ENCODE results near the gene LRRC66.

LRRC66 gene

GRCh38 chr4:51997647-51998046 lies 22.5 kb downstream of the LRRC66 start:
- Mint-ChIP-seq H3K4me3 (no peak overlapping the region), H3K9me3 (no peaks in the 10 kb centered on the region), H3K36me3 (ENCODE audit: low read depth) (no peaks in the 10 kb centered on the region), H3K27ac (no peak overlapping the region), H3K4me1 (ENCODE audit: low read depth) (no peaks in the 10 kb centered on the region), H3K27me3 (peaks cover 7% of the 10 kb centered on the region)

DNA sequence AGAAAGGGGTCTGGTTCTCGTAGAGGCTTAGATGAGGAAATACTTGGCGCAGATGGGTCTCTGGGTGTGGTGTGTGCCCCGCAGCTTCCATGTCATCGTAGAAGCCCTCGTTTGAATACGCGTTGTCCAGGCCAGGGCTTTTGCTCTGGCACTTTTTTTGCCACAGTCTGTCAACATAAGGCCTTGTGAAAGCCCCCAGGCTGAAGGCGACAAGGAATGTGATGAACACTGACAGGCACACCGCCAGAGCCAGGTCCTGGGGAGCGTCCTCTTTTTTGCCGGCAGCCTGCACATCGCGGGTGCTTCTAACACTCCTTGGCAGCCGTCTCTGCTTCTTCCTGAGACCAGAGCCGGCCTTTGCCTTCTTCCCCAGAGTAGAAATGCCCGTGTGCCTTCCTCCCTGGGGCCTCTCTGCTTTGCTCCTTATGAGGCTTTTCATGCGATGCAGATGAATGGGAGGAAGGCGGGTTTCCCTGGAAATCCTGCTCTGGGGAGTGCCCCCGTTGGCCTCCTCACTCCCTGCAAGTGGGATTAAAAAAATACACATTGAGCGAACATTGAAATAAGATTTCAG lies 24.4 kb downstream of the LRRC66 start:
- H3K4me1 Mint-ChIP-seq (ENCODE audit: low read depth): no peaks in the 10 kb centered on the region
- H3K4me3 Mint-ChIP-seq: no peak overlapping the region
- H3K9me3 Mint-ChIP-seq: peaks cover 4% of the 10 kb centered on the region
- no peaks in the 10 kb centered on the region for H3K36me3 Mint-ChIP-seq (ENCODE audit: low read depth)
- no peak overlapping the region for H3K27ac Mint-ChIP-seq
- peaks cover 14% of the 10 kb centered on the region for H3K27me3 Mint-ChIP-seq

DNA sequence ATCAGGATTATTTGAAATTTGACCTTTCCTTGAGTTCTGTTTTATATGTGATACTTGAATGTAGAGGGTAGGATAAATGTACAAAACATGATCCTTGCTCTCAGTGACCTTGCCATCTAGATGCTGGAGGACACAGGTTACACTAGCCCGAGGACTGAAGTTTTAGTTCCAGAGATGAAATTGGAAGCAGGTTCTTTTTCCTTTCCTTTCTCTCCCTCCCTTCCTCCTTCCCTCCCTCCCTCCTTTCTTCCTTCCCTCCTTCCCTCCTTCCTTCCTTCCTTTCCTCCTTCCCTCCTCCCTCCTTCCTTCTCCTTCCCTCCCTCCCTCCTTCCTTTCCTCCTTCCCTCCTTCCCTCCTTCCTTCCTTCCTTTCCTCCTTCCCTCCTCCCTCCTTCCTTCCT lies 54.3 kb downstream of the LRRC66 start:
- Mint-ChIP-seq H3K27ac (no peak overlapping the region), H3K27me3 (peaks cover 5% of the 10 kb centered on the region), H3K9me3 (peaks cover 3% of the 10 kb centered on the region), H3K36me3 (ENCODE audit: low read depth) (no peaks in the 10 kb centered on the region), H3K4me3 (no peak overlapping the region), H3K4me1 (ENCODE audit: low read depth) (no peaks in the 10 kb centered on the region)

DNA sequence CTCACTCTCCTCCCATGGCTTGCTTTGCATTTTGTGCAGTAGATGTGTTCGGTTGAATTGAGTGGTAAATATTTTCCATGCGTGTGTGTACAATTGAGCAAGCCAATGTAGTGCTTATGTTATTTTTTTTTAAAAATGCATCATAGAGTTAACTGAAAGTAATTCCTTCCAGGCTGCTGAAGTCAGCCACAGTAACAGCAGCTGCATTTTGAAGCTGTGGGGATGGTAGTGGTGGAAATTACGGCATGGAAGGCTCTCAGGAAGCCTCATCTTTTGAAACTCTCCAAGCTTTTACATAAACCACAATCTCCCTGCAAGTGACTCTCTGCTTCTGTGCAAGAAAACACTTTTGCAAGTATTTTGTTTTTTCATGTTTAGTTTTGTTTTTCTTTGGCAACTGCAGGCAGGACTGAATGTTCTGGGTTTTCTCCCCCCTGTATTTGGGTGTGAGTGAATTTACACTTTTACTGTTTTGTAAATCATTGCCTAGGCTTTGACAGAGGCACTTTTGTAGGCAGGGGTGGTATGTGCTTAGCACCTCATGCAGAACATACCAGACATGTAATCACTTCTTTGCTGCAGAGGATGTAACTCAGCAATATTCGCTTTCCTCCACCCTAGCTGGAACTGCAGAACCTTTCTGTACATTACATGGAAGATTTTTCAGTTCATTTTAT lies 56.2 kb downstream of the LRRC66 start:
- no peaks in the 10 kb centered on the region for H3K36me3 Mint-ChIP-seq (ENCODE audit: low read depth)
- H3K9me3 Mint-ChIP-seq: no peaks in the 10 kb centered on the region
- H3K27ac Mint-ChIP-seq: no peak overlapping the region
- H3K4me1 Mint-ChIP-seq (ENCODE audit: low read depth): no peaks in the 10 kb centered on the region
- H3K4me3 Mint-ChIP-seq: no peak overlapping the region
- peaks cover 5% of the 10 kb centered on the region for H3K27me3 Mint-ChIP-seq

- Mint-ChIP-seq H3K27me3 (peaks cover 4% of the 10 kb centered on the region), H3K4me3 (no peak overlapping the region), H3K36me3 (ENCODE audit: low read depth) (no peaks in the 10 kb centered on the region)
These were observed 59.7 kb downstream of the LRRC66 start for GRCh38 chr4:51960486-51960885.

DNA sequence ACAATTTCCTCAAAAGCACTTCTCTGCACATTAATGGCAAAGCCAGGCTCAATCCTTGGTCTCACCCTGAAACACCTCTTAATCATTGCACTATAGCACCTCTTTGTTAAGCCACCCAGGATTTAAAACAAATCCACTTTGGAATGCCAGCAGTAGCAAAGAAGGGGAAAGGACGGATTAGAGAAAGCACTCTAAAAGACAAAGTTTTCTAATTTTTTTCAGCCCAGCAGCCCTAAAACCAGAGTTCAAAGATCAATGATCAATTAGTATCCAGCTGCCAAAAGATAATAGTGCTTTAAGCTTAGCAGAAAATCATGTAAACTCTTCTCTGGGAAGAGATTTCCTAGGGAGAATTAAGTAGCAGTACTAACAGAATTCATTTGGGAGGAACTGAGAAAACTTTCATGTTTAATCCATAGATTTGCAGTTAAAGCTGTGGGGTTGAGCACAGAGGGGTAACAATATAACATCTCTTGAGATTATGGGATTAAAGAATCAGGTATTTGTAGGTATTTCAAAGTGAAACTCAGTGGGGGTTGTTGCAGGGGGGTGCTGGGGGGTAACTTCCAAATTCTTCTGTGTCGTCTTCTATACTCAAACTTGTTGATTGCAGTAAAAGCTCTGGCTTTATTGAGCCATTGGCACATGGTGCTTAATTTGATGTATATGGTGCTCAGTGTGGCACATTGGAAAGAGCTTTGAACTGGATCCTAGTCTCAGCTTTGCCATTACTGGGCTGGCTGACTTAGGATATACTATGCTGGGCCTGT lies 61.8 kb downstream of the LRRC66 start:
- Mint-ChIP-seq H3K36me3 (ENCODE audit: low read depth) (no peaks in the 10 kb centered on the region), H3K27ac (no peak overlapping the region), H3K4me3 (no peak overlapping the region), H3K4me1 (ENCODE audit: low read depth) (no peaks in the 10 kb centered on the region), H3K27me3 (peaks cover 9% of the 10 kb centered on the region), H3K9me3 (no peaks in the 10 kb centered on the region)

More at GRCh38 chr4:51960486-51960885, 59.7 kb downstream of the LRRC66 start:
- H3K27ac Mint-ChIP-seq: no peak overlapping the region
- no peaks in the 10 kb centered on the region for H3K4me1 Mint-ChIP-seq (ENCODE audit: low read depth)
- no peaks in the 10 kb centered on the region for H3K9me3 Mint-ChIP-seq
